HEK293 (cell line): Measurements from ENCODE around the gene CMBL.
A peak's percentile ranks its signal among the peaks of the same experiment; 100 is the strongest.

Source experiments
- CTCF ChIA-PET: fragments of 350-600 bp; formaldehyde crosslinking; extraction: SDS; loops from one replicate; lab custom pipeline; 2021; ENCODE audit warnings: antibody characterized with exemption; lab: Yijun Ruan, JAX
- POLR2A ChIA-PET: fragments of 300-600 bp; formaldehyde crosslinking; extraction: SDS; loops from one replicate; lab custom pipeline; 2020; ENCODE audit warnings: antibody characterized with exemption, inconsistent platforms; lab: Yijun Ruan, JAX
- H3K27ac ChIP-seq: fragments of 200-500 bp; sonication (Bioruptor generic); 2 replicates; pipeline ENCODE4 v1.5.1; 2014; ENCODE audit warnings: low read depth, low read length, control low read depth, inconsistent platforms; ENCODE audit errors: extremely low read depth
- H3K36me3 ChIP-seq, 2 experiments: fragments of 200-500 bp in 1 of 2; sonication (Bioruptor generic) in 1 of 2; 1 replicate in 1 of 2; 2 replicates in 1 of 2; pipeline ENCODE4 v1.5.1; 2014 to 2017; ENCODE audit warnings: inconsistent platforms in 2 of 2, low read length in 2 of 2; ENCODE audit not compliant: control insufficient read depth in 2 of 2, insufficient read depth in 1 of 2
- H3K4me1 ChIP-seq: fragments of 200-500 bp; sonication (Bioruptor generic); 2 replicates; pipeline ENCODE4 v1.5.1; 2014; ENCODE audit warnings: mild to moderate bottlenecking, low read length, inconsistent platforms; ENCODE audit not compliant: control insufficient read depth, insufficient read depth
- H3K4me3 ChIP-seq: 2 replicates; pipeline ENCODE4 v1.5.1; 2011; ENCODE audit warnings: low read depth, mild to moderate bottlenecking, control low read depth, low read length, moderate library complexity
- H3K9me3 ChIP-seq: fragments of 200-500 bp; sonication (Bioruptor generic); 2 replicates; pipeline ENCODE4 v1.5.1; 2014; ENCODE audit warnings: low read depth, low read length, inconsistent platforms; ENCODE audit not compliant: control insufficient read depth, insufficient read depth
- BCL11B ChIP-seq: fragments of 450-650 bp; formaldehyde crosslinking; IDR thresholded peaks from 2 replicates; pipeline ENCODE4 v1.5.1; 2016; ENCODE audit warnings: low read depth, missing biosample characterization, missing genetic modification characterization
- GFI1B ChIP-seq: fragments of 450-650 bp; formaldehyde crosslinking; IDR thresholded peaks from 2 replicates; pipeline ENCODE4 v1.5.1; 2016; ENCODE audit warnings: missing biosample characterization, missing genetic modification characterization
- GLIS1 ChIP-seq: fragments of 450-650 bp; formaldehyde crosslinking; IDR thresholded peaks from 2 replicates; pipeline ENCODE4 v1.5.1; 2016; ENCODE audit warnings: missing biosample characterization, missing genetic modification characterization
- KLF10 ChIP-seq: fragments of 450-650 bp; IDR thresholded peaks from 2 replicates; pipeline ENCODE4 v1.5.1; 2018; ENCODE audit warnings: missing biosample characterization, mild to moderate bottlenecking, missing genetic modification characterization
- OSR2 ChIP-seq: fragments of 450-650 bp; formaldehyde crosslinking; IDR thresholded peaks from 2 replicates; pipeline ENCODE4 v1.5.1; 2016; ENCODE audit warnings: missing biosample characterization, missing genetic modification characterization
- SP2 ChIP-seq: fragments of 450-650 bp; formaldehyde crosslinking; IDR thresholded peaks from 2 replicates; pipeline ENCODE4 v1.5.1; 2016; ENCODE audit warnings: missing biosample characterization, missing genetic modification characterization
- SP7 ChIP-seq: fragments of 450-650 bp; formaldehyde crosslinking; IDR thresholded peaks from 2 replicates; pipeline ENCODE4 v1.5.1; 2016; ENCODE audit warnings: missing biosample characterization, missing genetic modification characterization
- ZBTB48 ChIP-seq: fragments of 450-650 bp; formaldehyde crosslinking; IDR thresholded peaks from 2 replicates; pipeline ENCODE4 v1.5.1; 2016; ENCODE audit warnings: missing biosample characterization, missing genetic modification characterization
- ZBTB6 ChIP-seq: fragments of 450-650 bp; formaldehyde crosslinking; IDR thresholded peaks from 2 replicates; pipeline ENCODE4 v1.5.1; 2017; ENCODE audit warnings: missing biosample characterization, missing genetic modification characterization
- ZNF10 ChIP-seq: fragments of 450-650 bp; formaldehyde crosslinking; IDR thresholded peaks from 2 replicates; pipeline ENCODE4 v1.5.1; 2017; ENCODE audit warnings: missing biosample characterization, missing genetic modification characterization
- ZNF132 ChIP-seq: fragments of 450-650 bp; formaldehyde crosslinking; IDR thresholded peaks from 2 replicates; pipeline ENCODE4 v1.5.1; 2017; ENCODE audit warnings: missing biosample characterization, missing genetic modification characterization, borderline replicate concordance
- ZNF26 ChIP-seq: fragments of 450-650 bp; formaldehyde crosslinking; IDR thresholded peaks from 2 replicates; pipeline ENCODE4 v1.5.1; 2016; ENCODE audit warnings: missing biosample characterization, missing genetic modification characterization
- ZNF302 ChIP-seq: fragments of 450-650 bp; formaldehyde crosslinking; IDR thresholded peaks from 2 replicates; pipeline ENCODE4 v1.5.1; 2016; ENCODE audit warnings: missing biosample characterization, missing genetic modification characterization, low read depth
- ZNF341 ChIP-seq: fragments of 450-650 bp; formaldehyde crosslinking; IDR thresholded peaks from 2 replicates; pipeline ENCODE4; 2016; ENCODE audit warnings: low read depth, missing biosample characterization, missing genetic modification characterization
- ZNF449 ChIP-seq: fragments of 450-650 bp; formaldehyde crosslinking; IDR thresholded peaks from 2 replicates; pipeline ENCODE4 v1.5.1; 2017; ENCODE audit warnings: missing biosample characterization, mild to moderate bottlenecking, missing genetic modification characterization, moderate library complexity
- ZNF501 ChIP-seq: fragments of 450-650 bp; formaldehyde crosslinking; IDR thresholded peaks from 2 replicates; pipeline ENCODE4 v1.5.1; 2016; ENCODE audit warnings: missing biosample characterization, missing genetic modification characterization
- ZNF510 ChIP-seq: fragments of 450-650 bp; formaldehyde crosslinking; IDR thresholded peaks from 2 replicates; pipeline ENCODE4 v1.5.1; 2018; ENCODE audit warnings: mild to moderate bottlenecking, missing genetic modification characterization, missing biosample characterization; ENCODE audit not compliant: insufficient replicate concordance
- ZNF580 ChIP-seq: fragments of 450-650 bp; formaldehyde crosslinking; IDR thresholded peaks from 2 replicates; pipeline ENCODE4 v1.5.1; 2016; ENCODE audit warnings: missing biosample characterization, missing genetic modification characterization
- ZNF624 ChIP-seq: fragments of 450-650 bp; formaldehyde crosslinking; IDR thresholded peaks from 2 replicates; pipeline ENCODE4 v1.5.1; 2017; ENCODE audit warnings: missing biosample characterization, missing genetic modification characterization
- ZNF629 ChIP-seq: fragments of 450-650 bp; formaldehyde crosslinking; IDR thresholded peaks from 2 replicates; pipeline ENCODE4 v1.5.1; 2017; ENCODE audit warnings: missing biosample characterization, missing genetic modification characterization
- ZNF664 ChIP-seq: fragments of 450-650 bp; formaldehyde crosslinking; IDR thresholded peaks from 2 replicates; pipeline ENCODE4 v1.5.1; 2016; ENCODE audit warnings: missing biosample characterization, missing genetic modification characterization
- ZNF704 ChIP-seq: fragments of 450-650 bp; formaldehyde crosslinking; IDR thresholded peaks from 2 replicates; pipeline ENCODE4 v1.5.1; 2016; ENCODE audit warnings: missing biosample characterization, missing genetic modification characterization
- ZNF707 ChIP-seq: fragments of 450-650 bp; formaldehyde crosslinking; IDR thresholded peaks from 2 replicates; pipeline ENCODE4 v1.5.1; 2016; ENCODE audit warnings: missing biosample characterization, missing genetic modification characterization

CMBL gene

GRCh38 chr5:10334831-10335230, 27.1 kb upstream of the CMBL start (continued):
- TF ChIP-seq ZNF26 (tag by site-specific recombination), result no peak
- TF ChIP-seq ZNF10 (tag by site-specific recombination), result no peak
- no peak for TF ChIP-seq KLF10 (tag by site-specific recombination)
- no peak for TF ChIP-seq ZNF664

GRCh38 chr5:10333154-10334006, 25.7 kb upstream of the CMBL start:
- POLR2A ChIA-PET, result interaction anchor here (1.5 kb wide), 1 partner anchor 20 kb away, joined by 3 read pairs; the partner anchor contains the start of gene MARCHF6
- CTCF ChIA-PET, result no interaction called here
- H3K27ac ChIP-seq, result no peak overlapping the region
- H3K36me3 ChIP-seq, result no peaks in the 10 kb centered on the region
- peaks cover 6% of the 10 kb centered on the region; the same call in 1 of the 2 replicates for H3K4me1 ChIP-seq
- no peak for TF ChIP-seq ZNF704 (tag by site-specific recombination)
- TF ChIP-seq ZBTB6 (tag by site-specific recombination), result no peak
- TF ChIP-seq SP7 (tag by site-specific recombination), result no peak
- TF ChIP-seq ZNF629 (tag by site-specific recombination), result no peak
- TF ChIP-seq ZNF510, result no peak
- TF ChIP-seq KLF10 (tag by site-specific recombination), result no peak
- H3K9me3 ChIP-seq, result no peaks in the 10 kb centered on the region
- H3K4me3 ChIP-seq, result peak overlapping the region; percentile 22

GRCh38 chr5:10332301-10332700, 24.6 kb upstream of the CMBL start:
- Histone ChIP-seq H3K36me3 (no peaks in the 10 kb centered on the region), H3K9me3 (no peaks in the 10 kb centered on the region), H3K4me3 (no peak overlapping the region), H3K4me1 (peaks cover 6% of the 10 kb centered on the region; the same call in 1 of the 2 replicates), H3K27ac (no peak overlapping the region)
- POLR2A ChIA-PET, result interaction anchor here (1.5 kb wide), 1 partner anchor 21 kb away, joined by 3 read pairs; the partner anchor contains the start of gene MARCHF6
- CTCF ChIA-PET, result no interaction called here
- TF ChIP-seq SP2 (no peak), ZNF707 (tag by site-specific recombination) (no peak), ZNF501 (tag by site-specific recombination) (no peak), BCL11B (tag by site-specific recombination) (no peak), ZNF624 (no peak), ZBTB48 (no peak)
- TF ChIP-seq, all 188 proteins: peak for 0

- ChIA-PET POLR2A (interaction anchor here (2.0 kb wide), 1 partner anchor 22 kb away, joined by 7 read pairs; the partner anchor contains the start of gene MARCHF6), CTCF (interaction anchor here (0.9 to 2.1 kb wide), 2 partner anchors 19 to 47 kb away, joined by 4 to 7 read pairs; no protein-coding TSS in a partner anchor)
- H3K27ac ChIP-seq, result no peak overlapping the region
- H3K4me3 ChIP-seq, result no peak overlapping the region
- no peaks in the 10 kb centered on the region for H3K36me3 ChIP-seq
- no peaks in the 10 kb centered on the region for H3K9me3 ChIP-seq
- H3K4me1 ChIP-seq, result peaks cover 6% of the 10 kb centered on the region; the same call in 1 of the 2 replicates
- peak; percentile 71; the same call in 1 of the 2 replicates for TF ChIP-seq ZNF449 (tag by site-specific recombination)
- TF ChIP-seq GFI1B (tag by site-specific recombination), result no peak
- TF ChIP-seq OSR2 (tag by site-specific recombination), result no peak
- no peak for TF ChIP-seq ZNF580
- peak; percentile 17; the same call in 1 of the 2 replicates for TF ChIP-seq ZNF341 (tag by site-specific recombination)
- peak; percentile 38; the same call in 1 of the 2 replicates for TF ChIP-seq GLIS1 (tag by site-specific recombination)
- TF ChIP-seq ZNF302, result no peak
- TF ChIP-seq ZNF132 (tag by site-specific recombination), result no peak
Measured at GRCh38 chr5:10331341-10331796, 23.7 kb upstream of the CMBL start.
